Mesendoderm (in vitro differentiated cells): Measurements from ENCODE around the gene GLP1R.

Experiments
- DNase-seq: peaks from one replicate; pipeline ENCODE4 v3.0.0; 2013
- H2AK5ac ChIP-seq: 2 replicates; pipeline ENCODE4 v1.6.1; 2013; ENCODE audit warnings: low read length, inconsistent platforms
- H2BK120ac ChIP-seq: 2 replicates; pipeline ENCODE4 v1.6.1; 2013; ENCODE audit warnings: low read depth, mild to moderate bottlenecking, low read length, moderate library complexity, mixed read lengths
- H2BK15ac ChIP-seq: replicated peaks from 2 replicates; pipeline ENCODE4 v1.6.1; 2013; ENCODE audit warnings: low read depth, mild to moderate bottlenecking, moderate library complexity
- H2BK5ac ChIP-seq: 2 replicates; pipeline ENCODE4 v1.6.1; 2013; ENCODE audit warnings: low read length, inconsistent platforms
- H3K18ac ChIP-seq: 2 replicates; pipeline ENCODE4 v1.6.1; 2013; ENCODE audit warnings: mild to moderate bottlenecking, low read length, mixed read lengths
- H3K23ac ChIP-seq: one replicate; pipeline ENCODE4 v1.6.1; 2013; ENCODE audit warnings: low read length
- H3K27ac ChIP-seq: 2 replicates; pipeline ENCODE4 v1.5.1; 2013; ENCODE audit warnings: low read depth, mild to moderate bottlenecking, inconsistent platforms, low read length, moderate library complexity
- H3K27me3 ChIP-seq: 2 replicates; pipeline ENCODE4 v1.6.1; 2013; ENCODE audit warnings: low read length, control low read depth, mild to moderate bottlenecking, inconsistent platforms; ENCODE audit not compliant: insufficient read depth, poor library complexity
- H3K36me3 ChIP-seq: 2 replicates; pipeline ENCODE4 v1.6.1; 2013; ENCODE audit warnings: low read length, inconsistent platforms; ENCODE audit not compliant: control insufficient read depth, insufficient read depth
- H3K4ac ChIP-seq: one replicate; pipeline ENCODE4 v1.6.1; 2013; ENCODE audit warnings: low read depth, mild to moderate bottlenecking, low read length, moderate library complexity
- H3K4me1 ChIP-seq: 2 replicates; pipeline ENCODE4 v1.6.1; 2013; ENCODE audit warnings: low read depth, low read length, inconsistent platforms; ENCODE audit not compliant: control insufficient read depth
- H3K4me2 ChIP-seq: 2 replicates; pipeline ENCODE4 v1.6.1; 2013; ENCODE audit warnings: low read length
- H3K4me3 ChIP-seq: 2 replicates; pipeline ENCODE4 v1.5.1; 2013; ENCODE audit warnings: mild to moderate bottlenecking, low read length
- H3K56ac ChIP-seq: one replicate; pipeline ENCODE4 v1.6.1; 2013; ENCODE audit warnings: low read length
- H3K79me1 ChIP-seq: 2 replicates; pipeline ENCODE4 v1.6.1; 2013; ENCODE audit warnings: low read length, inconsistent platforms
- H3K79me2 ChIP-seq: 2 replicates; pipeline ENCODE4 v1.6.1; 2013; ENCODE audit warnings: mild to moderate bottlenecking, low read length; ENCODE audit not compliant: control insufficient read depth, insufficient read depth
- H3K9ac ChIP-seq: 2 replicates; pipeline ENCODE4 v1.6.1; 2013; ENCODE audit warnings: low read length, inconsistent platforms
- H4K5ac ChIP-seq: one replicate; pipeline ENCODE4 v1.6.1; 2013; ENCODE audit warnings: low read length
- H4K8ac ChIP-seq: one replicate; pipeline ENCODE4 v1.6.1; 2013; ENCODE audit warnings: low read depth, mild to moderate bottlenecking, control low read depth, low read length, moderate library complexity
- WGBS: extraction: QIAGEN DNeasy Blood & Tissue Kit; methylation state at CpG from one replicate; pipeline ENCODE4 v1.1.7; 2013; ENCODE audit warnings: low lambda C conversion rate, missing lambda C conversion rate; ENCODE audit not compliant: insufficient coverage; ENCODE audit errors: extremely low coverage; 5-methylcytosine and 5-hydroxymethylcytosine counted together

Gene GLP1R

GRCh38 chr6:39047434-39048327 lies 900 bp upstream of the GLP1R start:
- H3K18ac ChIP-seq, result no peak overlapping the region
- H3K9ac ChIP-seq, result peak overlapping the region; percentile 45
- H2BK120ac ChIP-seq, result no peak overlapping the region
- H3K27me3 ChIP-seq, result peaks cover 3% of the 10 kb centered on the region
- no peak overlapping the region for H3K23ac ChIP-seq
- H4K5ac ChIP-seq, result no peak overlapping the region
- no peak for DNase-seq
- WGBS, result no CpG with 5 or more reads among the region's 6 CpGs
- H3K79me1 ChIP-seq, result no peaks in the 10 kb centered on the region
- no peak overlapping the region for H3K4ac ChIP-seq
- no peak overlapping the region for H3K56ac ChIP-seq
- H2BK5ac ChIP-seq, result no peak overlapping the region
- no peaks in the 10 kb centered on the region for H3K36me3 ChIP-seq
- no peak overlapping the region for H3K27ac ChIP-seq
- H3K4me3 ChIP-seq, result no peak overlapping the region
- H3K4me1 ChIP-seq, result peaks cover 3% of the 10 kb centered on the region
- H3K4me2 ChIP-seq, result no peak overlapping the region
- no peak overlapping the region for H2BK15ac ChIP-seq
- no peaks in the 10 kb centered on the region for H3K79me2 ChIP-seq
- no peak overlapping the region for H2AK5ac ChIP-seq
- H4K8ac ChIP-seq, result no peak overlapping the region

- Histone ChIP-seq H3K23ac (peak overlapping the region; percentile 57), H3K4me3 (no peak overlapping the region), H2AK5ac (no peak overlapping the region), H4K8ac (no peak overlapping the region), H3K9ac (no peak overlapping the region), H3K27ac (no peak overlapping the region), H3K79me1 (no peaks in the 10 kb centered on the region), H3K79me2 (no peaks in the 10 kb centered on the region), H2BK15ac (no peak overlapping the region), H2BK5ac (no peak overlapping the region), H3K36me3 (no peaks in the 10 kb centered on the region), H3K27me3 (peaks cover 3% of the 10 kb centered on the region), H4K5ac (no peak overlapping the region), H3K18ac (no peak overlapping the region), H3K4ac (no peak overlapping the region), H3K56ac (no peak overlapping the region), H3K4me1 (peaks cover 3% of the 10 kb centered on the region), H2BK120ac (no peak overlapping the region), H3K4me2 (no peak overlapping the region)
- no peak for DNase-seq
- no CpG with 5 or more reads among the region's 9 CpGs for WGBS
Observed at GRCh38 chr6:39049575-39050283, 1.1 kb downstream of the GLP1R start.

DNA sequence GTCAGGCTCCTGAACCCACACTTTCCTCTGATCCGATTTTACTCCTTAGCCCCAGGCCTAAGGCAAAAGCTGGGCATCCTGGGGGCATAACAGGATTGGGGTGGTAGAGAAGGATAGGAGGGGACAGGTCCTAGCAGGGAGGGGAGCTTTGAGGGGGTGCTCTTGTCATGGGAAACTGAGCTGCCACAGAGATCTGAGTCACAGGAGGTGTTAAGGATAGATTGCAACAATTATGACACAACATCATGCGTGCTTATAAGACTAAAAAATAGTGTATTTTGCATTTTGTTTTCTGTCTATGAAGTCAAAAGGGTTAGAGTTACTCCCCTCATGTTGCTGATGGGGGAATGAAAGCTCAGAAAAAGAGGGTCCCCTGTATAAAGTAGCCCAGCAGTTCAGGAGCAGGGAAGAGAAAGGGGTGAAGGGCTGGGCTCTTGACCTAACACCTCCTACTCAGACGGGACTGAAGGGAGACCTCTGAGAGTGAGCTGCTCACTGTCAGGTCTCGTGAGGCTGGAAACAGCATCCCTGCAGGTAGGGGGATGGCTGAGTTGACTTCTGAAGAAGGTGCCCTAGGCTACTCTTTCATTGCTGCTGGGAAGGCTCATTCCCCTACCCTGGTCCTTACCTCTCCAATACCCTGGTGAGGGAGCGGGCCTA lies 2.0 kb downstream of the GLP1R start:
- WGBS, result no CpG with 5 or more reads among the region's 5 CpGs
- H3K9ac ChIP-seq, result no peak overlapping the region
- no peak for DNase-seq
- H3K4me2 ChIP-seq, result no peak overlapping the region
- H3K79me1 ChIP-seq, result no peaks in the 10 kb centered on the region
- H2AK5ac ChIP-seq, result no peak overlapping the region
- no peak overlapping the region for H4K5ac ChIP-seq
- no peak overlapping the region for H3K4me3 ChIP-seq
- no peaks in the 10 kb centered on the region for H3K36me3 ChIP-seq
- H3K56ac ChIP-seq, result no peak overlapping the region
- no peak overlapping the region for H3K4ac ChIP-seq
- no peak overlapping the region for H3K27ac ChIP-seq
- H3K79me2 ChIP-seq, result no peaks in the 10 kb centered on the region
- no peak overlapping the region for H3K18ac ChIP-seq
- no peak overlapping the region for H2BK5ac ChIP-seq
- no peak overlapping the region for H3K23ac ChIP-seq
- H4K8ac ChIP-seq, result no peak overlapping the region
- H2BK15ac ChIP-seq, result no peak overlapping the region
- peaks cover 3% of the 10 kb centered on the region for H3K4me1 ChIP-seq
- peaks cover 3% of the 10 kb centered on the region for H3K27me3 ChIP-seq
- H2BK120ac ChIP-seq, result no peak overlapping the region

DNA sequence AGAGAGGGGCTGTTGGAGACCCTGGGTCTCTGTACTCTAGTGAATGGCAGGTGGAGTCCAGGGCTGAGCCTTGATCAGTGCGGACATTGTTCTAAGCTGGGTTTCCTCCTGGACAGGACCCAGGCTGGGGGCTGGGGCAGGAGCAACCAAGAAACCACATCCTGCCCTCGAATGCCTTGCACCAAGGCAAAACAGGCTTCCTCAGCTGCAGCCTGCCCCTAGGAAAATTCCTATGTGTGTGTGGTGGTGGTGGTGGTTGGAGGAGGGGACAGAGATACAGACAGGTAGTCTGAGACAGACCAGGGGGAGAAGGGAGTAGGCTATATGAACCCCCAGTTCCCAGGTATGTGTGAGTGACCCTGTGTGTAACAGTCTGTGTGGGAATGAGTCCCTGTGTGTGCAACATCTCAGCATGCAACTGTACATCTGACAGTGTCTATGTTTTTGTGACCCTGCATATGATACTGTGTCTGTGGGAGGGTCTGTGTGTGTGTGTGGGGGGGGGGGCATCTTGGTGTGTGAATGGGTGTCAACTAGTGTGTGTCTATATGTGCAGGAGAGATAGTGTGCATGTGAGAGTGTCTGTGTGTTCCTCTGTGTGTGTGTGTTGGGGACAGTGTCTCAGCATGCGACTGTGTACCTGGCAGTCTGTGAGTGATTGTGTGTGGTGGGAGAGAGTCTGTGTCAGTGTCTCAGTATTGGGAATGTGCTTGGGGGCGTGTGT lies 3.0 kb downstream of the GLP1R start:
- Histone ChIP-seq H2BK15ac (no peak overlapping the region), H3K4ac (no peak overlapping the region), H3K4me1 (peaks cover 3% of the 10 kb centered on the region), H3K79me2 (no peaks in the 10 kb centered on the region), H3K23ac (no peak overlapping the region), H3K27me3 (peaks cover 3% of the 10 kb centered on the region), H3K4me3 (no peak overlapping the region), H3K9ac (no peak overlapping the region), H3K4me2 (no peak overlapping the region), H3K36me3 (no peaks in the 10 kb centered on the region), H3K56ac (no peak overlapping the region), H3K27ac (no peak overlapping the region), H4K8ac (no peak overlapping the region), H3K79me1 (no peaks in the 10 kb centered on the region), H2BK120ac (no peak overlapping the region), H4K5ac (no peak overlapping the region), H2BK5ac (no peak overlapping the region), H2AK5ac (no peak overlapping the region), H3K18ac (no peak overlapping the region)
- no peak for DNase-seq
- no CpG with 5 or more reads among the region's 4 CpGs for WGBS

GRCh38 chr6:39053016-39053624 lies 4.5 kb downstream of the GLP1R start:
- Histone ChIP-seq H3K4me1 (no peaks in the 10 kb centered on the region), H3K4ac (no peak overlapping the region), H3K56ac (peak overlapping the region; percentile 40), H2AK5ac (no peak overlapping the region), H3K79me1 (no peaks in the 10 kb centered on the region), H2BK120ac (no peak overlapping the region), H3K27ac (no peak overlapping the region), H4K5ac (no peak overlapping the region), H3K18ac (no peak overlapping the region), H3K4me2 (no peak overlapping the region), H3K79me2 (no peaks in the 10 kb centered on the region), H3K23ac (no peak overlapping the region), H3K36me3 (no peaks in the 10 kb centered on the region), H3K27me3 (peaks cover 3% of the 10 kb centered on the region), H3K9ac (no peak overlapping the region), H4K8ac (no peak overlapping the region), H2BK5ac (no peak overlapping the region), H2BK15ac (no peak overlapping the region), H3K4me3 (no peak overlapping the region)
- no CpG with 5 or more reads among the region's 4 CpGs for WGBS
- DNase-seq, result no peak
